ENCODE results near the gene RARB. TPM values are rescaled to one million over a fixed set of nuclear protein-coding genes. Genes with fewer than 3 reads are reported as not detected.

The RARB gene
- polyA plus RNA-seq, 1 donor from 2014 or later: 13.2 TPM

GRCh38 chr3:25540273-25540672 is 112.2 kb downstream of the RARB start:
- Histone ChIP-seq H3K4me3 (ENCODE audit: low read length) (no peak overlapping the region), H2AFZ (ENCODE audit: low read depth, low read length) (no peak overlapping the region), H3K27ac (ENCODE audit: low read length) (no peak overlapping the region), H4K20me1 (ENCODE audit: insufficient read depth) (no peaks in the 10 kb centered on the region), H3K4me2 (ENCODE audit: low read length) (no peak overlapping the region), H3K9me2 (ENCODE audit: insufficient read depth, low read length) (no peaks in the 10 kb centered on the region), H3K27me3 (ENCODE audit: insufficient read depth, low read depth, low read length) (no peaks in the 10 kb centered on the region), H3K9me3 (ENCODE audit: low read length) (peaks cover 5% of the 10 kb centered on the region), H3K79me2 (replicated peaks; ENCODE audit: insufficient read depth, low read length) (no peaks in the 10 kb centered on the region), H3K36me3 (ENCODE audit: insufficient read depth, low read length) (no peaks in the 10 kb centered on the region), H3F3A (ENCODE audit: insufficient read depth, low read length, poor library complexity, severe bottlenecking) (no peaks in the 10 kb centered on the region), H3K9ac (ENCODE audit: low read length) (no peak overlapping the region)
- TF ChIP-seq EP300 (conservative IDR thresholded peaks at IDR 0.05; ENCODE audit: poor library complexity, severe bottlenecking) (no peak), TAF1 (IDR thresholded peaks at IDR 0.05; ENCODE audit: low read depth) (no peak), SMC3 (conservative IDR thresholded peaks at IDR 0.05; ENCODE audit: poor library complexity) (no peak), RAD21 (conservative IDR thresholded peaks at IDR 0.05) (no peak)
- TF ChIP-seq, protein P1, sequence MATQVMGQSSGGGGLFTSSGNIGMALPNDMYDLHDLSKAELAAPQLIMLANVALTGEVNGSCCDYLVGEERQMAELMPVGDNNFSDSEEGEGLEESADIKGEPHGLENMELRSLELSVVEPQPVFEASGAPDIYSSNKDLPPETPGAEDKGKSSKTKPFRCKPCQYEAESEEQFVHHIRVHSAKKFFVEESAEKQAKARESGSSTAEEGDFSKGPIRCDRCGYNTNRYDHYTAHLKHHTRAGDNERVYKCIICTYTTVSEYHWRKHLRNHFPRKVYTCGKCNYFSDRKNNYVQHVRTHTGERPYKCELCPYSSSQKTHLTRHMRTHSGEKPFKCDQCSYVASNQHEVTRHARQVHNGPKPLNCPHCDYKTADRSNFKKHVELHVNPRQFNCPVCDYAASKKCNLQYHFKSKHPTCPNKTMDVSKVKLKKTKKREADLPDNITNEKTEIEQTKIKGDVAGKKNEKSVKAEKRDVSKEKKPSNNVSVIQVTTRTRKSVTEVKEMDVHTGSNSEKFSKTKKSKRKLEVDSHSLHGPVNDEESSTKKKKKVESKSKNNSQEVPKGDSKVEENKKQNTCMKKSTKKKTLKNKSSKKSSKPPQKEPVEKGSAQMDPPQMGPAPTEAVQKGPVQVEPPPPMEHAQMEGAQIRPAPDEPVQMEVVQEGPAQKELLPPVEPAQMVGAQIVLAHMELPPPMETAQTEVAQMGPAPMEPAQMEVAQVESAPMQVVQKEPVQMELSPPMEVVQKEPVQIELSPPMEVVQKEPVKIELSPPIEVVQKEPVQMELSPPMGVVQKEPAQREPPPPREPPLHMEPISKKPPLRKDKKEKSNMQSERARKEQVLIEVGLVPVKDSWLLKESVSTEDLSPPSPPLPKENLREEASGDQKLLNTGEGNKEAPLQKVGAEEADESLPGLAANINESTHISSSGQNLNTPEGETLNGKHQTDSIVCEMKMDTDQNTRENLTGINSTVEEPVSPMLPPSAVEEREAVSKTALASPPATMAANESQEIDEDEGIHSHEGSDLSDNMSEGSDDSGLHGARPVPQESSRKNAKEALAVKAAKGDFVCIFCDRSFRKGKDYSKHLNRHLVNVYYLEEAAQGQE (IDR thresholded peaks at IDR 0.05; ENCODE audit: borderline replicate concordance): no peak

GRCh38 chr3:25542492-25543039 is 114.5 kb downstream of the RARB start:
- Histone ChIP-seq H3K9me3 (ENCODE audit: low read length) (peaks cover 5% of the 10 kb centered on the region), H3F3A (ENCODE audit: insufficient read depth, low read length, poor library complexity, severe bottlenecking) (no peaks in the 10 kb centered on the region), H3K9ac (ENCODE audit: low read length) (no peak overlapping the region), H3K79me2 (replicated peaks; ENCODE audit: insufficient read depth, low read length) (no peaks in the 10 kb centered on the region), H4K20me1 (ENCODE audit: insufficient read depth) (no peaks in the 10 kb centered on the region), H3K4me3 (ENCODE audit: low read length) (no peak overlapping the region), H3K9me2 (ENCODE audit: insufficient read depth, low read length) (no peaks in the 10 kb centered on the region), H3K36me3 (ENCODE audit: insufficient read depth, low read length) (no peaks in the 10 kb centered on the region), H3K27me3 (ENCODE audit: insufficient read depth, low read depth, low read length) (no peaks in the 10 kb centered on the region), H3K4me2 (ENCODE audit: low read length) (no peak overlapping the region), H2AFZ (ENCODE audit: low read depth, low read length) (no peak overlapping the region), H3K27ac (ENCODE audit: low read length) (no peak overlapping the region)
- no peak for TF ChIP-seq CTCF (IDR thresholded peaks at IDR 0.05; ENCODE audit: poor library complexity, severe bottlenecking)
- no peak for TF ChIP-seq RAD21 (conservative IDR thresholded peaks at IDR 0.05)
- TF ChIP-seq POLR2AphosphoS5 (IDR thresholded peaks at IDR 0.05): no peak
- TF ChIP-seq SMC3 (conservative IDR thresholded peaks at IDR 0.05; ENCODE audit: poor library complexity): no peak
- TF ChIP-seq, protein P1 (IDR thresholded peaks at IDR 0.05; ENCODE audit: borderline replicate concordance): no peak
- no peak for TF ChIP-seq MXI1 (conservative IDR thresholded peaks at IDR 0.05; ENCODE audit: poor library complexity, severe bottlenecking)
- no peak for TF ChIP-seq EP300 (conservative IDR thresholded peaks at IDR 0.05; ENCODE audit: poor library complexity, severe bottlenecking)
- no peak for TF ChIP-seq EZH2 (IDR thresholded peaks at IDR 0.05; ENCODE audit: borderline replicate concordance, insufficient read depth, low read length, poor library complexity, severe bottlenecking)
- no peak for TF ChIP-seq TAF1 (IDR thresholded peaks at IDR 0.05; ENCODE audit: low read depth)

Data from neural cell (in vitro differentiated cells).